Neural cell (in vitro differentiated cells): ENCODE data around the gene SCN3B. TPM values are rescaled to one million over a fixed set of nuclear protein-coding genes. Genes with fewer than 3 reads are reported as not detected.

Experiments
- H2AFZ ChIP-seq: fragments of 200-600, 300-800 bp; sonication (generic), shearing (Covaris generic); 2 replicates; pipeline ENCODE4 v1.6.0; 2014; ENCODE audit warnings: low read depth, mild to moderate bottlenecking, antibody characterized with exemption, low read length, moderate library complexity
- H3F3A ChIP-seq: fragments of 200-600 bp; shearing (Covaris generic); 2 replicates; pipeline ENCODE4 v1.6.1; 2016; ENCODE audit warnings: mild to moderate bottlenecking, moderate library complexity, mixed read lengths, antibody characterized with exemption, low read length; ENCODE audit not compliant: insufficient read depth, poor library complexity, severe bottlenecking
- H3K27ac ChIP-seq: fragments of 200-600, 300-800 bp; sonication (generic), shearing (Covaris generic); 2 replicates; pipeline ENCODE4 v1.5.1; 2014; ENCODE audit warnings: mild to moderate bottlenecking, low read length, moderate library complexity
- H3K27me3 ChIP-seq: fragments of 300-800, 200-600 bp; sonication (generic), shearing (Covaris generic); 2 replicates; pipeline ENCODE4 v1.6.0; 2014; ENCODE audit warnings: mild to moderate bottlenecking, low read depth, low read length, moderate library complexity; ENCODE audit not compliant: insufficient read depth
- H3K36me3 ChIP-seq: fragments of 300-800, 200-600 bp; sonication (generic), shearing (Covaris generic); 2 replicates; pipeline ENCODE4 v1.5.1; 2014; ENCODE audit warnings: mild to moderate bottlenecking, antibody characterized with exemption, low read length, moderate library complexity; ENCODE audit not compliant: insufficient read depth
- H3K4me2 ChIP-seq: fragments of 300-800, 200-600 bp; sonication (generic), shearing (Covaris generic); 2 replicates; pipeline ENCODE4 v1.6.0; 2014; ENCODE audit warnings: mild to moderate bottlenecking, low read length
- H3K4me3 ChIP-seq: fragments of 300-800, 200-600 bp; sonication (generic), shearing (Covaris generic); 2 replicates; pipeline ENCODE4 v1.5.1; 2014; ENCODE audit warnings: mild to moderate bottlenecking, low read length, moderate library complexity
- H3K79me2 ChIP-seq: fragments of 200-600 bp; shearing (Covaris generic); replicated peaks from 2 replicates; pipeline ENCODE4 v1.6.0; 2014; ENCODE audit warnings: mild to moderate bottlenecking, low read length, moderate library complexity; ENCODE audit not compliant: insufficient read depth
- H3K9ac ChIP-seq: fragments of 300-800, 200-600 bp; sonication (generic), shearing (Covaris generic); 2 replicates; pipeline ENCODE4 v1.6.1; 2016; ENCODE audit warnings: mild to moderate bottlenecking, low read length, mixed read lengths
- H3K9me2 ChIP-seq: fragments of 200-600 bp; shearing (Covaris generic); 2 replicates; pipeline ENCODE4 v1.6.1; 2016; ENCODE audit warnings: mild to moderate bottlenecking, low read length, mixed read lengths; ENCODE audit not compliant: insufficient read depth
- H3K9me3 ChIP-seq: fragments of 200-600, 300-800 bp; sonication (generic), shearing (Covaris generic); 2 replicates; pipeline ENCODE4 v1.6.1; 2016; ENCODE audit warnings: mild to moderate bottlenecking, mixed run types, low read length, moderate library complexity, mixed read lengths
- H4K20me1 ChIP-seq: fragments of 200-600 bp; shearing (Covaris generic); 2 replicates; pipeline ENCODE4 v1.6.1; 2016; ENCODE audit warnings: mild to moderate bottlenecking, mixed run types; ENCODE audit not compliant: insufficient read depth
- CTCF ChIP-seq: fragments of 450-650 bp; IDR thresholded peaks from 2 replicates; pipeline ENCODE4 v1.5.1; 2014; ENCODE audit warnings: antibody characterized with exemption, mild to moderate bottlenecking, moderate library complexity; ENCODE audit not compliant: poor library complexity, severe bottlenecking
- EP300 ChIP-seq: fragments of 450-650 bp; conservative IDR thresholded peaks from 2 replicates; pipeline ENCODE4 v1.6.1; 2014; ENCODE audit warnings: antibody characterized with exemption, mild to moderate bottlenecking, moderate library complexity; ENCODE audit not compliant: poor library complexity, severe bottlenecking
- EZH2 ChIP-seq: fragments of 200-600, 300-800 bp; shearing (Covaris generic), sonication (generic); IDR thresholded peaks from 2 replicates; pipeline ENCODE4 v1.6.1; 2014; ENCODE audit warnings: antibody characterized with exemption, low read length, borderline replicate concordance, mild to moderate bottlenecking; ENCODE audit not compliant: insufficient read depth, poor library complexity, severe bottlenecking
- MXI1 ChIP-seq: fragments of 450-650 bp; conservative IDR thresholded peaks from 2 replicates; pipeline ENCODE4 v1.6.1; 2014; ENCODE audit warnings: antibody characterized with exemption, mild to moderate bottlenecking; ENCODE audit not compliant: poor library complexity, severe bottlenecking
- POLR2AphosphoS5 ChIP-seq: IDR thresholded peaks from 2 replicates; pipeline ENCODE4 v1.6.1; 2012
- RAD21 ChIP-seq: fragments of 450-650 bp; conservative IDR thresholded peaks from 2 replicates; pipeline ENCODE4 v1.6.1; 2014; ENCODE audit warnings: antibody characterized with exemption, mild to moderate bottlenecking, moderate library complexity
- REST ChIP-seq: IDR thresholded peaks from 2 replicates; pipeline ENCODE4 v1.6.1; 2012; ENCODE audit warnings: borderline replicate concordance
- SMC3 ChIP-seq: fragments of 450-650 bp; conservative IDR thresholded peaks from 2 replicates; pipeline ENCODE4 v1.6.1; 2014; ENCODE audit warnings: antibody characterized with exemption, mild to moderate bottlenecking, moderate library complexity; ENCODE audit not compliant: poor library complexity
- TAF1 ChIP-seq: IDR thresholded peaks from 2 replicates; pipeline ENCODE4 v1.6.1; 2012; ENCODE audit warnings: low read depth
- polyA plus RNA-seq: library from polyadenylated mRNA; depleted of rRNA; stranded (reverse); fragments of >200 nt; gene quantifications from 2 replicates; pipeline ENCODE4 v1.2.3, GENCODE V29; 2014

SCN3B gene
- polyA plus RNA-seq, 1 donor from 2014 or later: 42.1 TPM

GRCh38 chr11:123585706-123586105 lies 68.7 kb downstream of the SCN3B start:
- H3K4me2 ChIP-seq: no peak overlapping the region
- H3K27me3 ChIP-seq: no peaks in the 10 kb centered on the region
- no peaks in the 10 kb centered on the region for H4K20me1 ChIP-seq
- H3K36me3 ChIP-seq: no peaks in the 10 kb centered on the region
- H3K9me3 ChIP-seq: no peaks in the 10 kb centered on the region
- H3K9ac ChIP-seq: no peak overlapping the region
- no peak overlapping the region for H2AFZ ChIP-seq
- TF ChIP-seq MXI1: no peak
- H3F3A ChIP-seq: no peaks in the 10 kb centered on the region
- no peaks in the 10 kb centered on the region for H3K79me2 ChIP-seq
- H3K9me2 ChIP-seq: no peaks in the 10 kb centered on the region
- H3K27ac ChIP-seq: no peak overlapping the region
- H3K4me3 ChIP-seq: no peak overlapping the region

GRCh38 chr11:123585206-123585605 lies 69.2 kb downstream of the SCN3B start:
- TF ChIP-seq RAD21 (no peak), CTCF (no peak), MXI1 (no peak), REST (no peak), POLR2AphosphoS5 (no peak), TAF1 (no peak), EZH2 (no peak), EP300 (no peak)
- H3K36me3 ChIP-seq: no peaks in the 10 kb centered on the region
- H2AFZ ChIP-seq: no peak overlapping the region
- H3K9me3 ChIP-seq: no peaks in the 10 kb centered on the region
- no peaks in the 10 kb centered on the region for H3K27me3 ChIP-seq
- H3K4me2 ChIP-seq: no peak overlapping the region
- H3K9me2 ChIP-seq: no peaks in the 10 kb centered on the region
- no peaks in the 10 kb centered on the region for H3K79me2 ChIP-seq
- H3K27ac ChIP-seq: no peak overlapping the region
- H4K20me1 ChIP-seq: no peaks in the 10 kb centered on the region
- no peak overlapping the region for H3K9ac ChIP-seq
- no peaks in the 10 kb centered on the region for H3F3A ChIP-seq
- no peak overlapping the region for H3K4me3 ChIP-seq

- Histone ChIP-seq H3K27ac (no peak overlapping the region), H3F3A (no peaks in the 10 kb centered on the region), H3K9me3 (no peaks in the 10 kb centered on the region), H3K79me2 (no peaks in the 10 kb centered on the region), H4K20me1 (no peaks in the 10 kb centered on the region), H3K9ac (no peak overlapping the region), H3K4me3 (no peak overlapping the region), H3K27me3 (no peaks in the 10 kb centered on the region), H2AFZ (no peak overlapping the region), H3K4me2 (no peak overlapping the region), H3K9me2 (no peaks in the 10 kb centered on the region), H3K36me3 (no peaks in the 10 kb centered on the region)
- TF ChIP-seq TAF1: no peak
- TF ChIP-seq CTCF: no peak
- no peak for TF ChIP-seq POLR2AphosphoS5
- no peak for TF ChIP-seq REST
- no peak for TF ChIP-seq RAD21
- TF ChIP-seq MXI1: no peak
- TF ChIP-seq EZH2: no peak
- no peak for TF ChIP-seq EP300
- no peak for TF ChIP-seq SMC3
These were observed 69.7 kb downstream of the SCN3B start for GRCh38 chr11:123584737-123585136.
